ENCODE measurements around the gene CFAP77. TPM values are rescaled to one million over a fixed set of nuclear protein-coding genes. Genes with fewer than 3 reads are reported as not detected.

CFAP77 gene
- total RNA-seq, 4 donors from 2014 or later, result not detected

- no peak for TF ChIP-seq CTCF (IDR thresholded peaks at IDR 0.05)
- no peak for TF ChIP-seq POLR2A (IDR thresholded peaks at IDR 0.05)
- 65 to 71% methylated on average over 21 of the region's 21 CpGs for WGBS, 2 donors
- DNase-seq (ENCODE audit: low spot score in 2 of 2), result no peak
- intact Hi-C loops (cut with DNase I; ENCODE audit: low total_unique reads), result no loop called here
- no peak overlapping the region for H3K4me3 ChIP-seq (ENCODE audit: low read depth, poor library complexity, severe bottlenecking)
Observed at GRCh38 chr9:132547976-132548730, 138.1 kb downstream of the CFAP77 start.

- 67 to 70% methylated on average over 17 of the region's 17 CpGs for WGBS, 2 donors
- no peak overlapping the region for H3K4me3 ChIP-seq (ENCODE audit: low read depth, poor library complexity, severe bottlenecking)
- no peak for DNase-seq (ENCODE audit: low spot score in 2 of 2)
- intact Hi-C loops (cut with DNase I; ENCODE audit: low total_unique reads), result no loop called here
- no peak for TF ChIP-seq CTCF (IDR thresholded peaks at IDR 0.05)
Observed at GRCh38 chr9:132548751-132549640, 139.0 kb downstream of the CFAP77 start.

- intact Hi-C loops (cut with DNase I; ENCODE audit: low total_unique reads), result no loop called here
- WGBS, 2 donors, result 67% methylated on average over 13 of the region's 13 CpGs
- no peak for DNase-seq (ENCODE audit: low spot score in 2 of 2)
- TF ChIP-seq POLR2A (IDR thresholded peaks at IDR 0.05) (no peak), CTCF (IDR thresholded peaks at IDR 0.05) (no peak)
- H3K4me3 ChIP-seq (ENCODE audit: low read depth, poor library complexity, severe bottlenecking), result no peak overlapping the region
Observed at GRCh38 chr9:132551556-132551955, 141.5 kb downstream of the CFAP77 start.

GRCh38 chr9:132552041-132552440 lies 142.0 kb downstream of the CFAP77 start:
- no peak for DNase-seq (ENCODE audit: low spot score in 2 of 2)
- intact Hi-C loops (cut with DNase I; ENCODE audit: low total_unique reads), result no loop called here
- TF ChIP-seq POLR2A (IDR thresholded peaks at IDR 0.05) (no peak), CTCF (IDR thresholded peaks at IDR 0.05) (no peak)
- WGBS, 2 donors, result 79 to 86% methylated on average over 12 of the region's 12 CpGs
- H3K4me3 ChIP-seq (ENCODE audit: low read depth, poor library complexity, severe bottlenecking), result no peak overlapping the region

- H3K4me3 ChIP-seq (ENCODE audit: low read depth, poor library complexity, severe bottlenecking), result no peak overlapping the region
- 91 to 98% methylated on average over 2 of the region's 2 CpGs for WGBS, 2 donors
- TF ChIP-seq POLR2A (IDR thresholded peaks at IDR 0.05) (no peak), CTCF (IDR thresholded peaks at IDR 0.05) (no peak)
- DNase-seq (ENCODE audit: low spot score in 2 of 2), result no peak
- intact Hi-C loops (cut with DNase I; ENCODE audit: low total_unique reads), result no loop called here
Observed at GRCh38 chr9:132554755-132555154, 144.7 kb downstream of the CFAP77 start.
